ENCODE results near the gene VPS37D.
A peak's percentile ranks its signal among the peaks of the same experiment; 100 is the strongest.

The VPS37D gene

GRCh38 chr7:73715648-73716317, 48.2 kb downstream of the VPS37D start:
- DNase-seq (ENCODE audit: low read depth, low spot score), result peak; percentile 95
- H3K4me3 ChIP-seq (ENCODE audit: low read depth, low read length), result no peak overlapping the region
- in situ Hi-C loops (cut with HindIII; ENCODE audit: low sequenced_read_pairs), result no loop called here
- TF ChIP-seq, protein P1, sequence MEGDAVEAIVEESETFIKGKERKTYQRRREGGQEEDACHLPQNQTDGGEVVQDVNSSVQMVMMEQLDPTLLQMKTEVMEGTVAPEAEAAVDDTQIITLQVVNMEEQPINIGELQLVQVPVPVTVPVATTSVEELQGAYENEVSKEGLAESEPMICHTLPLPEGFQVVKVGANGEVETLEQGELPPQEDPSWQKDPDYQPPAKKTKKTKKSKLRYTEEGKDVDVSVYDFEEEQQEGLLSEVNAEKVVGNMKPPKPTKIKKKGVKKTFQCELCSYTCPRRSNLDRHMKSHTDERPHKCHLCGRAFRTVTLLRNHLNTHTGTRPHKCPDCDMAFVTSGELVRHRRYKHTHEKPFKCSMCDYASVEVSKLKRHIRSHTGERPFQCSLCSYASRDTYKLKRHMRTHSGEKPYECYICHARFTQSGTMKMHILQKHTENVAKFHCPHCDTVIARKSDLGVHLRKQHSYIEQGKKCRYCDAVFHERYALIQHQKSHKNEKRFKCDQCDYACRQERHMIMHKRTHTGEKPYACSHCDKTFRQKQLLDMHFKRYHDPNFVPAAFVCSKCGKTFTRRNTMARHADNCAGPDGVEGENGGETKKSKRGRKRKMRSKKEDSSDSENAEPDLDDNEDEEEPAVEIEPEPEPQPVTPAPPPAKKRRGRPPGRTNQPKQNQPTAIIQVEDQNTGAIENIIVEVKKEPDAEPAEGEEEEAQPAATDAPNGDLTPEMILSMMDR (IDR thresholded peaks at IDR 0.05; ENCODE audit: low read depth, low read length), result no peak

- in situ Hi-C loops (cut with HindIII; ENCODE audit: low sequenced_read_pairs), result no loop called here
- no peak for DNase-seq (ENCODE audit: low read depth, low spot score)
- peak overlapping the region; percentile 89 for H3K4me3 ChIP-seq (ENCODE audit: low read depth, low read length)
- TF ChIP-seq, protein P1 (IDR thresholded peaks at IDR 0.05; ENCODE audit: low read depth, low read length), result no peak
Observed at GRCh38 chr7:73716318-73716890, 48.8 kb downstream of the VPS37D start.

GRCh38 chr7:73717025-73717807, 49.6 kb downstream of the VPS37D start:
- peak overlapping the region; percentile 89 for H3K4me3 ChIP-seq (ENCODE audit: low read depth, low read length)
- in situ Hi-C loops (cut with HindIII; ENCODE audit: low sequenced_read_pairs), result no loop called here
- TF ChIP-seq, protein P1 (IDR thresholded peaks at IDR 0.05; ENCODE audit: low read depth, low read length), result no peak
- DNase-seq (ENCODE audit: low read depth, low spot score), result peak; percentile 63

DNA sequence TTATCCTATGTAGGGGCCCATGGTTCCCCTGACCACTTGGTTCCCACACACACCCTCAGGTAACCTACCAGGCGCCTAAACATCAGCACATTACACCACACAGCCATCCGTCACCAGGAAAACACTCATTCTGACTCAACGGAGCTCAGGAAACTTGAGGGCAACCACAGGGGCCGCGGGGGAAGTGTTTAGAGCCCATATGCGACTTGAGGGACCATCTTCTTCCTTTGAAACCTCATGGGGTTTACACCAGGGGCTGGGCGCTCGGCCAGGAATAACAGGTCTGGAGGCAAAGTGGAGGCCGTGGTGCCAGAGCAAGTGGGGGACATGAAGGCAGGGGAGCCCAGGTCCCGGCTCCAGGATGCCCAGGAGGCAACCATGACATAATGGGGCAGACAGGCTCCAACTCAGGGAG, 50.4 kb downstream of the VPS37D start:
- peak; percentile 96 for DNase-seq (ENCODE audit: low read depth, low spot score)
- TF ChIP-seq, protein P1 (IDR thresholded peaks at IDR 0.05; ENCODE audit: low read depth, low read length), result no peak
- H3K4me3 ChIP-seq (ENCODE audit: low read depth, low read length), result peak overlapping the region; percentile 89
- in situ Hi-C loops (cut with HindIII; ENCODE audit: low sequenced_read_pairs), result no loop called here

- peak overlapping the region; percentile 89 for H3K4me3 ChIP-seq (ENCODE audit: low read depth, low read length)
- TF ChIP-seq, protein P1 (IDR thresholded peaks at IDR 0.05; ENCODE audit: low read depth, low read length), result no peak
- no peak for DNase-seq (ENCODE audit: low read depth, low spot score)
- in situ Hi-C loops (cut with HindIII; ENCODE audit: low sequenced_read_pairs), result no loop called here
Observed at GRCh38 chr7:73718438-73718881, 50.8 kb downstream of the VPS37D start.

- TF ChIP-seq, protein P1 (IDR thresholded peaks at IDR 0.05; ENCODE audit: low read depth, low read length), result no peak
- peak within 1 kb of the TSS; percentile 89 for H3K4me3 ChIP-seq (ENCODE audit: low read depth, low read length)
- peak; percentile 70 for DNase-seq (ENCODE audit: low read depth, low spot score)
- in situ Hi-C loops (cut with HindIII; ENCODE audit: low sequenced_read_pairs), result no loop called here
Observed at GRCh38 chr7:73718905-73719805, 51.5 kb downstream of the VPS37D start, which contains the start of gene STX1A. STX1A (minus strand) TSS chr7:73719669; CDS start chr7:73719631, 38 bp downstream.
